ENCODE data around the gene ALB. TPM values are rescaled to one million over a fixed set of nuclear protein-coding genes. Genes with fewer than 3 reads are reported as not detected.

Gene ALB
- total RNA-seq, 4 donors from 2014 or later = 0.32 TPM; not detected in 3

- Histone ChIP-seq H3K9me3 (no peaks in the 10 kb centered on the region), H3K4me3 (no peak overlapping the region), H3K27me3 (no peaks in the 10 kb centered on the region), H3K4me1 (no peaks in the 10 kb centered on the region), H3K27ac (replicated peaks in 1 of 4) (no peak overlapping the region), H3K36me3 (no peaks in the 10 kb centered on the region)
- TF ChIP-seq CTCF (IDR thresholded peaks at IDR 0.05) (no peak), POLR2AphosphoS5 (IDR thresholded peaks at IDR 0.05) (no peak), EP300 (IDR thresholded peaks at IDR 0.05) (no peak), POLR2A (IDR thresholded peaks at IDR 0.05; ENCODE audit: low read depth) (no peak)
- DNase-seq (ENCODE audit: extremely low spot score) = no peak
- 86% methylated on average over 5 of the region's 5 CpGs for WGBS
- intact Hi-C loops (cut with DNase I) = no loop called here
Observed at GRCh38 chr4:73396993-73397972, 6.8 kb upstream of the ALB start.

GRCh38 chr4:73401412-73401811 is 2.7 kb upstream of the ALB start:
- Histone ChIP-seq H3K27me3 (no peaks in the 10 kb centered on the region), H3K4me3 (no peak overlapping the region), H3K4me1 (no peaks in the 10 kb centered on the region), H3K9me3 (no peaks in the 10 kb centered on the region), H3K27ac (replicated peaks in 1 of 4) (no peak overlapping the region), H3K36me3 (no peaks in the 10 kb centered on the region)
- intact Hi-C loops (cut with DNase I) = no loop called here
- DNase-seq (ENCODE audit: extremely low spot score) = no peak
- no peak for TF ChIP-seq CTCF (IDR thresholded peaks at IDR 0.05)
- TF ChIP-seq POLR2AphosphoS5 (IDR thresholded peaks at IDR 0.05) = no peak
- no peak for TF ChIP-seq EP300 (IDR thresholded peaks at IDR 0.05)
- TF ChIP-seq POLR2A (IDR thresholded peaks at IDR 0.05; ENCODE audit: low read depth) = no peak
- 48% methylated on average over 2 of the region's 2 CpGs for WGBS

- Histone ChIP-seq H3K4me3 (no peak overlapping the region), H3K36me3 (no peaks in the 10 kb centered on the region), H3K27me3 (no peaks in the 10 kb centered on the region), H3K4me1 (no peaks in the 10 kb centered on the region), H3K9me3 (no peaks in the 10 kb centered on the region), H3K27ac (replicated peaks in 1 of 4) (no peak overlapping the region)
- no peak for TF ChIP-seq POLR2AphosphoS5 (IDR thresholded peaks at IDR 0.05)
- TF ChIP-seq EP300 (IDR thresholded peaks at IDR 0.05) = no peak
- no peak for DNase-seq (ENCODE audit: extremely low spot score)
- WGBS = 98% methylated on average over 1 of the region's 1 CpG
- intact Hi-C loops (cut with DNase I) = no loop called here
Observed at GRCh38 chr4:73404457-73404856, 370 bp downstream of the ALB start.

GRCh38 chr4:73405138-73405537 is 1.1 kb downstream of the ALB start:
- DNase-seq (ENCODE audit: extremely low spot score) = no peak
- 85% methylated on average over 2 of the region's 2 CpGs for WGBS
- no peaks in the 10 kb centered on the region for H3K4me1 ChIP-seq

More at GRCh38 chr4:73405138-73405537, 1.1 kb downstream of the ALB start:
- TF ChIP-seq CTCF (IDR thresholded peaks at IDR 0.05) (no peak), POLR2AphosphoS5 (IDR thresholded peaks at IDR 0.05) (no peak), EP300 (IDR thresholded peaks at IDR 0.05) (no peak), POLR2A (IDR thresholded peaks at IDR 0.05; ENCODE audit: low read depth) (no peak)
- Histone ChIP-seq H3K4me3 (no peak overlapping the region), H3K36me3 (no peaks in the 10 kb centered on the region), H3K27ac (replicated peaks in 1 of 4) (no peak overlapping the region), H3K27me3 (no peaks in the 10 kb centered on the region), H3K9me3 (no peaks in the 10 kb centered on the region)
- intact Hi-C loops (cut with DNase I) = no loop called here

Measured in esophagus muscularis mucosa (tissue), 4 donors.